Epithelial cell of prostate (primary cell): ENCODE data around the gene HBM.
"Not testable (repeated sequence)": the region's sequence is repeated elsewhere in the genome, so short reads cannot be mapped to it uniquely, and the experiment has no call there.

Experiments used
- DNase-seq: peaks from one replicate; pipeline ENCODE4 v3.0.0-alpha.2; 2011; ENCODE audit warnings: low read depth, low spot score
- H3K27ac ChIP-seq: fragments of 450-650 bp; 2 replicates; pipeline ENCODE4 v1.5.1; 2017; ENCODE audit warnings: mild to moderate bottlenecking

Gene HBM

DNA sequence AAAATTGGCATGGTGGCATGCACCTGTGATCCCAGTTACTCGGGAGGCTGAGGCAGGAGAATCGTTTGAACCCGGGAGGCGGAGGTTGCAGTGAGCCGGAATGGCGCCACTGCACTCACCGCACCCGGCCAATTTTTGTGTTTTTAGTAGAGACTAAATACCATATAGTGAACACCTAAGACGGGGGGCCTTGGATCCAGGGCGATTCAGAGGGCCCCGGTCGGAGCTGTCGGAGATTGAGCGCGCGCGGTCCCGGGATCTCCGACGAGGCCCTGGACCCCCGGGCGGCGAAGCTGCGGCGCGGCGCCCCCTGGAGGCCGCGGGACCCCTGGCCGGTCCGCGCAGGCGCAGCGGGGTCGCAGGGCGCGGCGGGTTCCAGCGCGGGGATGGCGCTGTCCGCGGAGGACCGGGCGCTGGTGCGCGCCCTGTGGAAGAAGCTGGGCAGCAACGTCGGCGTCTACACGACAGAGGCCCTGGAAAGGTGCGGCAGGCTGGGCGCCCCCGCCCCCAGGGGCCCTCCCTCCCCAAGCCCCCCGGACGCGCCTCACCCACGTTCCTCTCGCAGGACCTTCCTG lies 14.4 kb downstream of the HBM start, which contains the start of gene HBQ1:
TSS of gene HBQ1 (plus strand) at position 359 of the 575 bp plus-strand sequence. CDS start at position 387, 28 bp downstream.
- no peak within 1 kb of the TSS for H3K27ac ChIP-seq
- no peak for DNase-seq

- H3K27ac ChIP-seq: no peak overlapping the region
- no peak for DNase-seq
Measured at GRCh38 chr16:180681-181564, 15.1 kb downstream of the HBM start.

- no peak overlapping the region for H3K27ac ChIP-seq
- no peak for DNase-seq
Measured at GRCh38 chr16:181565-182021, 15.8 kb downstream of the HBM start.

- no peak for DNase-seq
- H3K27ac ChIP-seq: no peak overlapping the region
Measured at GRCh38 chr16:183005-183404, 17.2 kb downstream of the HBM start.

DNA sequence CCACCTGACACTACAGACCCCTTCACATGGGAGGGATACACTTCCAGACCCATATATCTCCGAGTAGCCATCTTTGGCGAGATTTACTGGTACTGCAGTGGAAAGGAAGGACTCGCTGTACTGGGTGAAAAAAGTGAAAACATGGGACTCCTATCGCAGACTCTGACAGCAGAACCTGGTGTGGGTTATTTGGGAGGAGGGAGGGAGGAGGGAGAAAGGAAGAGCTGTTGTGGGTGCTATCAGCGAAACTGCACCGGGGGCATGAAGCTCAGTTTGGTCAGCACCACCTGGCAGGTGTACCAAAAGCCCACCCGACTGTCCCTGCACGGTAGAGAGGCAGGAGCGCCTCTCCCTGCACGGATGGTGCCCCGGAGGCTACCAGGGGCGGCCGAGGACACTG lies 19.4 kb downstream of the HBM start:
- DNase-seq: no peak

DNA sequence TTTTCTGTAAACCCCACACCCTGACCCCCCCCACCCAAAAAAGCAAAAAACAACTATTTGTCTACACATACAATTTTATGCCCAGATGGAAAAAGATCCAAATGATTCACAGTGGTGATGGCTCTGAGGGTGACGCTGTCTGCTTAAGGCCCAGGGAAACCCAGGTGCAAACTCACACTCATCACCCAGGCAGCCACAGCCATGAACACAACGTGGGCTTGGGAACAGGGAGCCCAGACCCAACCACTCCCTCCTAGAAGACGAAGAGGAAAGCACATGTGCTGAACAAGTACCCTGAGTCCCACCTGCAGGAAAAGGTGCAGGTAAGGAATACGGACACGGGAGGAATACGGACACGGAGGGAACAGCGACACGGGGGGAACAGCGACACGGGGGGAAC lies 19.9 kb downstream of the HBM start:
- DNase-seq: no peak
- no peak overlapping the region for H3K27ac ChIP-seq

More for the DNA sequence above, 19.4 kb downstream of the HBM start:
- H3K27ac ChIP-seq: no peak overlapping the region

- DNase-seq: no peak
Measured at GRCh38 chr16:187330-187729, 21.6 kb downstream of the HBM start.

DNA sequence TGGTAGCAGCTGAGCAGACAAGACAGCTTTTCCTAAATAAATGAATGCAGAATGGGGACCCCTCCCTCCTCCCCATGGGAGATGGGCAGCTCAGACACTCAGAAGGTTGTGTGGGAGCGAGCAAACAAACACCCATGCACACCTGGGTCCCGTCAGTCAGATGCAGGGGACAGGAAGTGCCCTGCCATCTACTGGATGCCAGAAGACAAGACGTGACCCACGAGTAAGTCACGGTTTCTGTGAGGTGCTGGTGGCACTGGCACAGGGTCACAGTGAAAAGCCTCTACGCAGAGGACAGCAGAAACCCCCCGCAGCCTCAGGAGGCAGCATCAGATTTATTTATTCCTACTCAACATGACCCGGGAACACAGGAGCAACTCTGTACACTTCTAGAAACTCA lies 22.9 kb downstream of the HBM start:
- no peak for DNase-seq
- H3K27ac ChIP-seq: no peak overlapping the region

More at GRCh38 chr16:187330-187729, 21.6 kb downstream of the HBM start:
- no peak overlapping the region for H3K27ac ChIP-seq

DNA sequence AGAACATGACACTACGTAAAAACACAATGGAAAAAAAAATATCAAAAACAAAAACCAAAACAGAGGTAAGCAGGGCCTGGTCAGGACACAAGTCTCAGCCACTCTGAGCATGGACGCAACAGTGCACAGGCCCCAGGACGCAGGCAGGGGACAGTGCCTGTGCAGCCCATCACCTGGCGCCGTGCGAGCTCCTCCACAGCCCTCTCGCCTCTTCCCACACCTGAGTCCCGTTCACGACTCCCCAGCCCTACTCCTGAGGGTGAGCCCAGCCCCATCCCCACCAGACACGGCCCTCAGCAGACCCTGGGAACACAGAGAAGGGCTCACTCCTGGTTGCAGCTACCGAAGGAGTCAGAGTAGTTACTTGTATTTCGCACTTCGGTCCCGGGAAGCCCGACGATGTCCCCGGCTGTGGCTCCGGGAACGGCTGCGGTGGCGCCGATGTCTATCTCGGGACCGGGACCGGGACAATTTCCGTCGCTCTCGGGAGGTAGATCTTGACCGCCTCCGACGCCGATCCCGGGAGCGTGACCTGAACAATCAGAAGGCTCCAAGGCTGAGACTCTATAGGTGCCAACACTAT lies 23.9 kb downstream of the HBM start:
- no peak overlapping the region for H3K27ac ChIP-seq
- no peak for DNase-seq

- H3K27ac ChIP-seq: no peak overlapping the region
- DNase-seq: no peak
Measured at GRCh38 chr16:191831-192230, 26.1 kb downstream of the HBM start.

DNA sequence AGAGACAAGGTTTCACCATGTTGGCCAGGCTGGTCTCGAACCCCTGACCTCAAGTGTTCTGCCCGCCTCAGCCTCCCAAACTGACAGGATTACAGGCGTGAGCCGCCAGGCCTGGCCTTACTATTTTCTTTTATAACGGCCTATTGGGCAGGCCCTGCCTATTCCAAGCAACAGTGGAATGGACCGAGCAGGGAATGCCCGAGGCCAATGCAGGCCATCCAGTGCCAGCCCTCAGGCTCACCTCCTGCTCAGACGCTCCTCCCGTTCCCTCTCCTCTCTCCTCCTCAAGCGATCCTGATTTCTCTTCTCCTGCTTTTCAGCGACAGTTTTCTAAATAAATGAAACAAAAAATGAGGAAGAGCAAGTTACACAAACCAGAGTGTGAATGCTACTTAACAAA lies 26.9 kb downstream of the HBM start:
- no peak for DNase-seq
- no peak overlapping the region for H3K27ac ChIP-seq

DNA sequence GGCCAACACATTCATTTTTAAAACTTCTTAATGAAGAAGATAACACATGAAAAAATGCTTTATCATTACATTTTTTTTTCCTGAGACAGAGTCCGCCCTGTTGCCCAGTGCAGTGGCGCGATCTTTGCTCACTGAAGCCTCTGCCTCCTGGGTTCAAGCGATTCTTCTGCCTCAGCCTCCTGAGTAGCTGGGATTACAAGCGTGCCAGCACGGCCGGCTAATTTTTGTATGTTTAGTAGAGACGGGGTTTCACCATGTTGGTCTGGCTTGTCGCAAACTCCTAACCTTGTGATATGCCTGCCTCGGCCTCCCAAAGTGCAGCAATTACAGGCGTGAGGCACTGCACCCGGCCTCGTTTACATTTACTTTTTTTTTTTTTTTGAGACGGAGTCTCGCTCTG lies 27.7 kb downstream of the HBM start:
- no peak for DNase-seq

DNA sequence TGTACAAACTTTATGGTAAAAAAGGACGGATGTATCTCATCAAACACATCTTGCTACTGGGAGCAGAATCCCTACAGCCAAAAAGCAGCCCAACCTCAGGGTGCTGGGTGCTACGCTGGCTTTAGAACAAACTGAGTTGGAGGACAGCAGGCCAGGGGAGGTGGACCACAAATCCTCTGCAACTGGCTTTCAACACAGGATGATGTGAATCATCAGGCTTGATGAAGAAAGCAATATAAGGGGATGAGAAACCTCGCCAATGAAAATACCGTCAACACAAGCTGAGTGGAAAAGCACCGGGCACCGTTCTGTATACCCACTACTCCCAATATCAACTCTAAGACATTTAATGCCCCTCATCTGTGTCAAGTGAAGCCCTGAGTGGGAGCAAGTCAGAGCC lies 28.7 kb downstream of the HBM start:
- DNase-seq: no peak
- H3K27ac ChIP-seq: no peak overlapping the region

More for the DNA sequence above, 27.7 kb downstream of the HBM start:
- H3K27ac ChIP-seq: no peak overlapping the region

DNA sequence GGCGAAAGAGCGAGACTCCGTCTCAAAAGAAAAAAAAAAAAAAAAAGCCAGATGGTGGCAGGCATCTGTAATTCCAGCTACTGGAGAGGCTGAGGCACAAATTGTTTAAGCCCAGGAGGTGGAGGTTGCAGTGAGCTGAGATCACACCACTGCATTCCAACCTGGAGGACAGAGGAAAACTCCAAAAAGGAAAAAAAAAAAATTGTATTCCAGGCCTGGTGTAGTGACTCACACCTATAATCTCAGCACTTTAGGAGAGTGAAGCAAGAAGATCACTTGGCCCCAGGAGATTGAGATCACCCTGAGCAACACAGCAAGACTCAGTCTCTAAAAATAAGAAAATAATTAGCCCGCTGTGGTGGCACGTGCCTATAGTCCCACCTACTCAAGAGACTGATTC lies 34.6 kb downstream of the HBM start:
- DNase-seq: no peak
- no peak overlapping the region for H3K27ac ChIP-seq

GRCh38 chr16:203246-203645 lies 37.5 kb downstream of the HBM start:
- no peak overlapping the region for H3K27ac ChIP-seq
- no peak for DNase-seq

- not testable (repeated sequence) for H3K27ac ChIP-seq, DNase-seq
Measured at GRCh38 chr16:204046-204445, 38.3 kb downstream of the HBM start.

DNA sequence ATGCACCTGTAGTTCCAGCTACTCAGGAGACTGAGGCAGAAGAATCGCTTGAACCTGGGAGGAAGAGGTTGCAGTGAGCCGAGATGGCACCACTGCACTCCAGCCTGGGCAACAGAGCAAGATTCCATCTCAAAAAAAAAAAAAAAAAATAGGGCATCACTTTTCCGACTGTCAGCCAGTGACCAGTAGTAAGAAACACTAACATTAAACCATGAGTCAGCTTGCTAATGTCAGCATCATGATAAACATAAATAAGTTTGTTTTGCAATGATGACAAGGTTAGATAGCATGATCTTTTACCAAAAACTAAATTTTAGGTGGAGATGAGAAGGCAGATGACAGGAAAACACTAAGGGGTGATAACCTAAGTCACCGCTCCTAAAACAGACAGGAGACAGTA lies 43.6 kb downstream of the HBM start:
- not testable (repeated sequence) for H3K27ac ChIP-seq, DNase-seq

GRCh38 chr16:211631-212180 lies 45.9 kb downstream of the HBM start:
- not testable (repeated sequence) for DNase-seq, H3K27ac ChIP-seq

GRCh38 chr16:212999-213398 lies 47.2 kb downstream of the HBM start:
- no peak for DNase-seq
- H3K27ac ChIP-seq: no peak overlapping the region
